H4 (cell line): ENCODE results near the gene TGFB3. TPM values are rescaled to one million over a fixed set of nuclear protein-coding genes. Genes with fewer than 3 reads are reported as not detected.
"Not testable (repeated sequence)": the region's sequence is repeated elsewhere in the genome, so short reads cannot be mapped to it uniquely, and the experiment has no call there.

ENCODE experiments used
- DNase-seq: peaks from one replicate; pipeline ENCODE4 v3.0.0-alpha.2; 2015; ENCODE audit warnings: low spot score
- total RNA-seq: library from RNA; depleted of rRNA; stranded (reverse); fragments of >200 nt; shearing (Covaris generic); gene quantifications from 2 replicates; pipeline ENCODE4 v1.2.3, GENCODE V29; 2014

Gene TGFB3
- total RNA-seq, 1 experiment from 2014 or later: 2.3 TPM

GRCh38 chr14:75960231-75960630, 21.6 kb downstream of the TGFB3 start:
- no peak for DNase-seq

- DNase-seq: no peak
Measured at GRCh38 chr14:75959031-75959430, 22.8 kb downstream of the TGFB3 start.

GRCh38 chr14:75952489-75952888, 29.3 kb downstream of the TGFB3 start:
- DNase-seq: no peak

GRCh38 chr14:75946785-75947184, 35.0 kb downstream of the TGFB3 start:
- no peak for DNase-seq

GRCh38 chr14:75944607-75945241, 37.1 kb downstream of the TGFB3 start:
- DNase-seq: no peak

GRCh38 chr14:75941030-75941429, 40.8 kb downstream of the TGFB3 start:
- no peak for DNase-seq

GRCh38 chr14:75939200-75939599, 42.6 kb downstream of the TGFB3 start:
- no peak for DNase-seq

GRCh38 chr14:75934998-75935628, 46.7 kb downstream of the TGFB3 start:
- DNase-seq: no peak

- DNase-seq: no peak
Measured at GRCh38 chr14:75933712-75934296, 48.0 kb downstream of the TGFB3 start.

GRCh38 chr14:75928690-75929181, 53.1 kb downstream of the TGFB3 start:
- DNase-seq: no peak

- no peak for DNase-seq
Measured at GRCh38 chr14:75927564-75928087, 54.2 kb downstream of the TGFB3 start.

GRCh38 chr14:75926431-75927115, 55.2 kb downstream of the TGFB3 start:
- no peak for DNase-seq

GRCh38 chr14:75925141-75925840, 56.5 kb downstream of the TGFB3 start:
- DNase-seq: not testable (repeated sequence)

- not testable (repeated sequence) for DNase-seq
Measured at GRCh38 chr14:75920421-75920820, 61.4 kb downstream of the TGFB3 start.

- no peak for DNase-seq
Measured at GRCh38 chr14:75917946-75918335, 63.9 kb downstream of the TGFB3 start.

GRCh38 chr14:75917322-75917945, 64.4 kb downstream of the TGFB3 start:
- DNase-seq: no peak

- no peak for DNase-seq
Measured at GRCh38 chr14:75915045-75915444, 66.8 kb downstream of the TGFB3 start.

GRCh38 chr14:75913183-75913582, 68.6 kb downstream of the TGFB3 start:
- DNase-seq: no peak

- DNase-seq: no peak
Measured at GRCh38 chr14:75911883-75912282, 69.9 kb downstream of the TGFB3 start.

GRCh38 chr14:75910048-75910447, 71.7 kb downstream of the TGFB3 start:
- no peak for DNase-seq

- DNase-seq: no peak
Measured at GRCh38 chr14:75909630-75910029, 72.2 kb downstream of the TGFB3 start.
